Liver (tissue), 9 donors: ENCODE measurements around the gene KLHL24. TPM values are rescaled to one million over a fixed set of nuclear protein-coding genes. Genes with fewer than 3 reads are reported as not detected.

Source experiments
- DNase-seq: peaks from one replicate; pipeline ENCODE4 v3.0.0-alpha.2; 2017; ENCODE audit warnings: low spot score
- H3K27ac ChIP-seq, 2 donors: one replicate each; pipeline ENCODE4 v1.7.0; 2013; ENCODE audit warnings: inconsistent platforms in 2 of 2, low read length in 2 of 2, control low read depth in 1 of 2, low read depth in 1 of 2, mild to moderate bottlenecking in 1 of 2
- H3K27me3 ChIP-seq, 4 donors: one replicate each; pipeline versions ENCODE4 v1.6.1 to v1.7.0; 2013; ENCODE audit warnings: low read length in 3 of 4, inconsistent platforms in 1 of 4, mild to moderate bottlenecking in 1 of 4, moderate library complexity in 1 of 4; ENCODE audit not compliant: control insufficient read depth in 4 of 4, insufficient read depth in 4 of 4
- H3K36me3 ChIP-seq, 4 donors: one replicate each; pipeline versions ENCODE4 v1.6.1 to v1.7.0; 2013; ENCODE audit warnings: low read length in 3 of 4, mild to moderate bottlenecking in 3 of 4, low read depth in 1 of 4, moderate library complexity in 1 of 4; ENCODE audit not compliant: control insufficient read depth in 4 of 4, insufficient read depth in 3 of 4
- H3K4me1 ChIP-seq, 4 donors: one replicate each; pipeline versions ENCODE4 v1.6.1 to v1.7.0; 2013; ENCODE audit warnings: low read length in 3 of 4, mild to moderate bottlenecking in 3 of 4, moderate library complexity in 1 of 4; ENCODE audit not compliant: control insufficient read depth in 4 of 4, insufficient read depth in 4 of 4
- H3K4me3 ChIP-seq, 3 donors: one replicate each; pipeline versions ENCODE4 v1.6.1 to v1.7.0; 2013; ENCODE audit warnings: low read length in 3 of 3, control low read depth in 1 of 3, low read depth in 1 of 3, mild to moderate bottlenecking in 1 of 3
- H3K9ac ChIP-seq, 2 donors: one replicate each; pipeline ENCODE4 v1.7.0; 2013; ENCODE audit warnings: low read length in 2 of 2, mild to moderate bottlenecking in 2 of 2, moderate library complexity in 2 of 2, control low read depth in 1 of 2, low read depth in 1 of 2
- H3K9me3 ChIP-seq, 4 donors: one replicate each; pipeline versions ENCODE4 v1.6.1 to v1.7.0; 2013; ENCODE audit warnings: low read length in 3 of 4; ENCODE audit not compliant: control insufficient read depth in 4 of 4
- EGR1 ChIP-seq, 2 donors: IDR thresholded peaks; 2 replicates each; pipeline ENCODE4 v1.6.1; 2016 to 2018; ENCODE audit warnings: antibody characterized with exemption in 2 of 2, low read depth in 2 of 2
- FOXA1 ChIP-seq: IDR thresholded peaks from 2 replicates; pipeline ENCODE4 v1.6.1; 2016; ENCODE audit warnings: antibody characterized with exemption
- FOXA2 ChIP-seq: IDR thresholded peaks from 2 replicates; pipeline ENCODE4 v1.6.1; 2016; ENCODE audit warnings: antibody characterized with exemption
- GABPA ChIP-seq, 2 donors: IDR thresholded peaks in 1 of 2; conservative IDR thresholded peaks in 1 of 2; 2 replicates each; pipeline ENCODE4 v1.6.1; 2016; ENCODE audit warnings: antibody characterized with exemption in 2 of 2, mild to moderate bottlenecking in 1 of 2, moderate library complexity in 1 of 2
- HNF4A ChIP-seq, 2 donors: conservative IDR thresholded peaks; 2 replicates each; pipeline ENCODE4 v1.6.1; 2016; ENCODE audit warnings: antibody characterized with exemption in 2 of 2, mild to moderate bottlenecking in 2 of 2
- HNF4G ChIP-seq: IDR thresholded peaks from 2 replicates; pipeline ENCODE4 v1.6.1; 2016; ENCODE audit warnings: antibody characterized with exemption
- JUND ChIP-seq, 2 donors: IDR thresholded peaks; 2 replicates each; pipeline ENCODE4 v1.6.1; 2016; ENCODE audit warnings: antibody characterized with exemption in 2 of 2
- MAX ChIP-seq: IDR thresholded peaks from 2 replicates; pipeline ENCODE4 v1.6.1; 2016; ENCODE audit warnings: antibody characterized with exemption
- NR2F2 ChIP-seq: IDR thresholded peaks from 2 replicates; pipeline ENCODE4 v1.6.1; 2016; ENCODE audit warnings: antibody characterized with exemption
- RAD21 ChIP-seq, 2 donors: IDR thresholded peaks; 2 replicates each; pipeline ENCODE4 v1.6.1; 2016; ENCODE audit warnings: antibody characterized with exemption in 2 of 2, mild to moderate bottlenecking in 2 of 2
- RXRA ChIP-seq, 2 donors: IDR thresholded peaks; 2 replicates each; pipeline ENCODE4 v1.6.1; 2017 to 2018; ENCODE audit warnings: antibody characterized with exemption in 2 of 2, mild to moderate bottlenecking in 1 of 2
- SP1 ChIP-seq: IDR thresholded peaks from 2 replicates; pipeline ENCODE4 v1.6.1; 2018; ENCODE audit warnings: antibody characterized with exemption, mild to moderate bottlenecking
- TAF1 ChIP-seq: conservative IDR thresholded peaks from 2 replicates; pipeline ENCODE4 v1.6.1; 2016; ENCODE audit warnings: antibody characterized with exemption, mild to moderate bottlenecking
- YY1 ChIP-seq: IDR thresholded peaks from 2 replicates; pipeline ENCODE4 v1.6.1; 2016; ENCODE audit warnings: antibody characterized with exemption, mild to moderate bottlenecking
- whole genome bisulfite sequencing: extraction: QIAGEN DNeasy Blood & Tissue Kit; methylation state at CpG from one replicate; pipeline ENCODE4 v1.1.7; 2013; 5-methylcytosine and 5-hydroxymethylcytosine counted together
- polyA plus RNA-seq, 2 donors: library from polyadenylated mRNA; stranded (reverse) in 1 of 2; unstranded in 1 of 2; fragments of 200-250 nt in 1 of 2; fragments of >200 nt in 1 of 2; fragmentation: Nextera tagmentation in 1 of 2; extraction: Ambion mirVana in 1 of 2; gene quantifications; one replicate each; pipeline versions ENCODE4 v1.2.1 to v1.2.3, GENCODE V29; 2013 to 2015
- total RNA-seq, 2 donors: library from RNA; depleted of rRNA; stranded (reverse); fragments of >200 nt; gene quantifications; one replicate each; pipeline ENCODE4 v1.2.3, GENCODE V29; 2014
- TF ChIP-seq, protein P1 (sequence below): IDR thresholded peaks from 2 replicates; pipeline ENCODE4 v1.6.1; 2016; ENCODE audit warnings: antibody characterized with exemption
- TF ChIP-seq, protein P2 (sequence below): fragments of 150-350 bp; IDR thresholded peaks from 2 replicates; pipeline ENCODE4 v1.5.1; 2017; ENCODE audit warnings: improper control_type of control experiment, low read depth, low read length; ENCODE audit not compliant: missing input control
- TF ChIP-seq, protein P3 (sequence below): IDR thresholded peaks from 2 replicates; pipeline ENCODE4 v1.6.1; 2016; ENCODE audit warnings: antibody characterized with exemption, mild to moderate bottlenecking
- TF ChIP-seq, protein P4 (sequence below): IDR thresholded peaks from 2 replicates; pipeline ENCODE4 v1.6.1; 2016; ENCODE audit warnings: antibody characterized with exemption
- donor health status: healthy.
- donor health status: healthy.
- donor health status: healthy.
- donor health status: healthy.
- donor health status: healthy.

Gene KLHL24
- total and polyA plus RNA-seq, 4 donors = 6.4 to 81.8 (median 18.4) TPM

DNA sequence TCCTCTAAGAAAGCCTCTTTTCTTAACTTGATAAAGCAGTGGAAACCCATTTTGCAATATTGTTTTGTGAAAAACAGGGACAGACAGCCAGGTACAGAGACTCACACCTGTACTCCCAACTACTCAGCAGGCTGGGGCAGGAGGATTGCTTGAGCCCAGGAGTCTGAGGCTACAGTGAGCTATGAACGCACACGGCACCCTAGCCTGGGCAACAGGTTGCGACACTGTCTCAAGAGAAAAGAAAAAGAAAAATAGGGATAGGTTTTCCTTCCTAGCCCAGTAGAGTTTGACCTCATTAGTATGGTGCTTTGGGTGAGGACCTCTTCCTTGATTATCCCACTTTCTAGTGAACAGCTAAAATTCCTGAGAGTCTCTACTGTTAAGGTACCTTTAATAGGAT is 44.6 kb downstream of the KLHL24 start:
- Histone ChIP-seq H3K9ac (no peak overlapping the region), H3K36me3 (peaks cover 4 to 28% (median 14%) of the 10 kb centered on the region in 4 donors), H3K27me3 (no peaks in the 10 kb centered on the region), H3K4me1 (no peaks in the 10 kb centered on the region), H3K9me3 (no peaks in the 10 kb centered on the region), H3K4me3 (no peak overlapping the region), H3K27ac (no peak overlapping the region)
- 96% methylated on average over 3 of the region's 3 CpGs for WGBS
- TF ChIP-seq, protein P1, sequence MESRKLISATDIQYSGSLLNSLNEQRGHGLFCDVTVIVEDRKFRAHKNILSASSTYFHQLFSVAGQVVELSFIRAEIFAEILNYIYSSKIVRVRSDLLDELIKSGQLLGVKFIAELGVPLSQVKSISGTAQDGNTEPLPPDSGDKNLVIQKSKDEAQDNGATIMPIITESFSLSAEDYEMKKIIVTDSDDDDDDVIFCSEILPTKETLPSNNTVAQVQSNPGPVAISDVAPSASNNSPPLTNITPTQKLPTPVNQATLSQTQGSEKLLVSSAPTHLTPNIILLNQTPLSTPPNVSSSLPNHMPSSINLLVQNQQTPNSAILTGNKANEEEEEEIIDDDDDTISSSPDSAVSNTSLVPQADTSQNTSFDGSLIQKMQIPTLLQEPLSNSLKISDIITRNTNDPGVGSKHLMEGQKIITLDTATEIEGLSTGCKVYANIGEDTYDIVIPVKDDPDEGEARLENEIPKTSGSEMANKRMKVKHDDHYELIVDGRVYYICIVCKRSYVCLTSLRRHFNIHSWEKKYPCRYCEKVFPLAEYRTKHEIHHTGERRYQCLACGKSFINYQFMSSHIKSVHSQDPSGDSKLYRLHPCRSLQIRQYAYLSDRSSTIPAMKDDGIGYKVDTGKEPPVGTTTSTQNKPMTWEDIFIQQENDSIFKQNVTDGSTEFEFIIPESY = no peak
- no peak for TF ChIP-seq RXRA (IDR thresholded peaks at IDR 0.05)
- no peak for TF ChIP-seq HNF4A (conservative IDR thresholded peaks at IDR 0.05)
- TF ChIP-seq TAF1 = no peak
- no peak for TF ChIP-seq JUND (IDR thresholded peaks at IDR 0.05)
- TF ChIP-seq, protein P2, sequence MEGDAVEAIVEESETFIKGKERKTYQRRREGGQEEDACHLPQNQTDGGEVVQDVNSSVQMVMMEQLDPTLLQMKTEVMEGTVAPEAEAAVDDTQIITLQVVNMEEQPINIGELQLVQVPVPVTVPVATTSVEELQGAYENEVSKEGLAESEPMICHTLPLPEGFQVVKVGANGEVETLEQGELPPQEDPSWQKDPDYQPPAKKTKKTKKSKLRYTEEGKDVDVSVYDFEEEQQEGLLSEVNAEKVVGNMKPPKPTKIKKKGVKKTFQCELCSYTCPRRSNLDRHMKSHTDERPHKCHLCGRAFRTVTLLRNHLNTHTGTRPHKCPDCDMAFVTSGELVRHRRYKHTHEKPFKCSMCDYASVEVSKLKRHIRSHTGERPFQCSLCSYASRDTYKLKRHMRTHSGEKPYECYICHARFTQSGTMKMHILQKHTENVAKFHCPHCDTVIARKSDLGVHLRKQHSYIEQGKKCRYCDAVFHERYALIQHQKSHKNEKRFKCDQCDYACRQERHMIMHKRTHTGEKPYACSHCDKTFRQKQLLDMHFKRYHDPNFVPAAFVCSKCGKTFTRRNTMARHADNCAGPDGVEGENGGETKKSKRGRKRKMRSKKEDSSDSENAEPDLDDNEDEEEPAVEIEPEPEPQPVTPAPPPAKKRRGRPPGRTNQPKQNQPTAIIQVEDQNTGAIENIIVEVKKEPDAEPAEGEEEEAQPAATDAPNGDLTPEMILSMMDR = no peak
- no peak for TF ChIP-seq GABPA (IDR thresholded peaks at IDR 0.05 in 1 of 2, conservative IDR thresholded peaks at IDR 0.05 in 1 of 2)
- DNase-seq = no peak

- WGBS = 87% methylated on average over 6 of the region's 6 CpGs
- Histone ChIP-seq H3K27ac (no peak overlapping the region), H3K4me1 (no peaks in the 10 kb centered on the region), H3K36me3 (no peaks in the 10 kb centered on the region), H3K9me3 (no peaks in the 10 kb centered on the region), H3K9ac (no peak overlapping the region), H3K4me3 (no peak overlapping the region), H3K27me3 (no peaks in the 10 kb centered on the region)
- DNase-seq = no peak
- TF ChIP-seq, protein P1 = no peak
- no peak for TF ChIP-seq YY1
- TF ChIP-seq, protein P2 = no peak
- no peak for TF ChIP-seq RAD21 (IDR thresholded peaks at IDR 0.05)
- TF ChIP-seq HNF4G = no peak
- TF ChIP-seq, protein P3, sequence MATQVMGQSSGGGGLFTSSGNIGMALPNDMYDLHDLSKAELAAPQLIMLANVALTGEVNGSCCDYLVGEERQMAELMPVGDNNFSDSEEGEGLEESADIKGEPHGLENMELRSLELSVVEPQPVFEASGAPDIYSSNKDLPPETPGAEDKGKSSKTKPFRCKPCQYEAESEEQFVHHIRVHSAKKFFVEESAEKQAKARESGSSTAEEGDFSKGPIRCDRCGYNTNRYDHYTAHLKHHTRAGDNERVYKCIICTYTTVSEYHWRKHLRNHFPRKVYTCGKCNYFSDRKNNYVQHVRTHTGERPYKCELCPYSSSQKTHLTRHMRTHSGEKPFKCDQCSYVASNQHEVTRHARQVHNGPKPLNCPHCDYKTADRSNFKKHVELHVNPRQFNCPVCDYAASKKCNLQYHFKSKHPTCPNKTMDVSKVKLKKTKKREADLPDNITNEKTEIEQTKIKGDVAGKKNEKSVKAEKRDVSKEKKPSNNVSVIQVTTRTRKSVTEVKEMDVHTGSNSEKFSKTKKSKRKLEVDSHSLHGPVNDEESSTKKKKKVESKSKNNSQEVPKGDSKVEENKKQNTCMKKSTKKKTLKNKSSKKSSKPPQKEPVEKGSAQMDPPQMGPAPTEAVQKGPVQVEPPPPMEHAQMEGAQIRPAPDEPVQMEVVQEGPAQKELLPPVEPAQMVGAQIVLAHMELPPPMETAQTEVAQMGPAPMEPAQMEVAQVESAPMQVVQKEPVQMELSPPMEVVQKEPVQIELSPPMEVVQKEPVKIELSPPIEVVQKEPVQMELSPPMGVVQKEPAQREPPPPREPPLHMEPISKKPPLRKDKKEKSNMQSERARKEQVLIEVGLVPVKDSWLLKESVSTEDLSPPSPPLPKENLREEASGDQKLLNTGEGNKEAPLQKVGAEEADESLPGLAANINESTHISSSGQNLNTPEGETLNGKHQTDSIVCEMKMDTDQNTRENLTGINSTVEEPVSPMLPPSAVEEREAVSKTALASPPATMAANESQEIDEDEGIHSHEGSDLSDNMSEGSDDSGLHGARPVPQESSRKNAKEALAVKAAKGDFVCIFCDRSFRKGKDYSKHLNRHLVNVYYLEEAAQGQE = no peak
- TF ChIP-seq GABPA (IDR thresholded peaks at IDR 0.05 in 1 of 2, conservative IDR thresholded peaks at IDR 0.05 in 1 of 2) = no peak
- TF ChIP-seq EGR1 (IDR thresholded peaks at IDR 0.05; ENCODE audit: low read depth in 2 of 2) = no peak
- no peak for TF ChIP-seq JUND (IDR thresholded peaks at IDR 0.05)
- no peak for TF ChIP-seq FOXA1
- no peak for TF ChIP-seq HNF4A (conservative IDR thresholded peaks at IDR 0.05)
- TF ChIP-seq RXRA (IDR thresholded peaks at IDR 0.05) = no peak
- TF ChIP-seq MAX = no peak
- TF ChIP-seq TAF1 = no peak
- TF ChIP-seq, protein P4, sequence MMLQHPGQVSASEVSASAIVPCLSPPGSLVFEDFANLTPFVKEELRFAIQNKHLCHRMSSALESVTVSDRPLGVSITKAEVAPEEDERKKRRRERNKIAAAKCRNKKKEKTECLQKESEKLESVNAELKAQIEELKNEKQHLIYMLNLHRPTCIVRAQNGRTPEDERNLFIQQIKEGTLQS = no peak
- TF ChIP-seq FOXA2 = no peak
- TF ChIP-seq NR2F2 = no peak
- TF ChIP-seq SP1 = no peak
Measured at GRCh38 chr3:183687705-183688104, 52.3 kb downstream of the KLHL24 start.
